Measurements from ENCODE around the gene TRIM2. TPM values are rescaled to one million over a fixed set of nuclear protein-coding genes. Genes with fewer than 3 reads are reported as not detected.

The TRIM2 gene
- total RNA-seq, 2 donors from 2014 or later, result 120 to 151 TPM

DNA sequence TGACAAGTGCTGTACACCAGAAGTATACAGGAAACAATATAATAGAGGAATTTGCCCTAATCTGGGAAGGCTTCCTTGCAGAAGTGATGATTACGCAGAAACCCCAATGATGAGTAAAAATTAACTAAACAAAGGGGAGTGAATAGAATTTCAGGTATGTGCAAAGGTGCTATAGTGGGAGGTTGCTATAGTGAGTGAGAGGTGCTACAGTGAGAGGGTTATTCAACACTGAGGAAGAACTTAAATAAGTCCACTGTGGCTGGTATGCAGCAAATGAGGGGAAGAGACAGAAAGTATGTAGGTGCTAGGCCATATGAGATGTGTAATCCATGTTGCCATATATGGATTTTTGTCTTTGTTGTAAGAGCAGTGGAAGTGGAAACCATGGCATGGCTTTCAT lies 69.5 kb downstream of the TRIM2 start:
- H3K4me3 ChIP-seq, result no peak overlapping the region
- intact Hi-C loops (cut with DNase I), result no loop called here
- no peaks in the 10 kb centered on the region for H3K4me1 ChIP-seq
- no peak overlapping the region for H3K27ac ChIP-seq
- H3K9ac ChIP-seq (ENCODE audit: low read depth in 2 of 2, low read length in 2 of 2), result no peak overlapping the region
- no peaks in the 10 kb centered on the region for H3K36me3 ChIP-seq
- H3K9me3 ChIP-seq, result no peaks in the 10 kb centered on the region
- TF ChIP-seq, protein P1, sequence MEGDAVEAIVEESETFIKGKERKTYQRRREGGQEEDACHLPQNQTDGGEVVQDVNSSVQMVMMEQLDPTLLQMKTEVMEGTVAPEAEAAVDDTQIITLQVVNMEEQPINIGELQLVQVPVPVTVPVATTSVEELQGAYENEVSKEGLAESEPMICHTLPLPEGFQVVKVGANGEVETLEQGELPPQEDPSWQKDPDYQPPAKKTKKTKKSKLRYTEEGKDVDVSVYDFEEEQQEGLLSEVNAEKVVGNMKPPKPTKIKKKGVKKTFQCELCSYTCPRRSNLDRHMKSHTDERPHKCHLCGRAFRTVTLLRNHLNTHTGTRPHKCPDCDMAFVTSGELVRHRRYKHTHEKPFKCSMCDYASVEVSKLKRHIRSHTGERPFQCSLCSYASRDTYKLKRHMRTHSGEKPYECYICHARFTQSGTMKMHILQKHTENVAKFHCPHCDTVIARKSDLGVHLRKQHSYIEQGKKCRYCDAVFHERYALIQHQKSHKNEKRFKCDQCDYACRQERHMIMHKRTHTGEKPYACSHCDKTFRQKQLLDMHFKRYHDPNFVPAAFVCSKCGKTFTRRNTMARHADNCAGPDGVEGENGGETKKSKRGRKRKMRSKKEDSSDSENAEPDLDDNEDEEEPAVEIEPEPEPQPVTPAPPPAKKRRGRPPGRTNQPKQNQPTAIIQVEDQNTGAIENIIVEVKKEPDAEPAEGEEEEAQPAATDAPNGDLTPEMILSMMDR (IDR thresholded peaks at IDR 0.05), result no peak
- no peak for DNase-seq
- no peaks in the 10 kb centered on the region for H3K27me3 ChIP-seq

DNA sequence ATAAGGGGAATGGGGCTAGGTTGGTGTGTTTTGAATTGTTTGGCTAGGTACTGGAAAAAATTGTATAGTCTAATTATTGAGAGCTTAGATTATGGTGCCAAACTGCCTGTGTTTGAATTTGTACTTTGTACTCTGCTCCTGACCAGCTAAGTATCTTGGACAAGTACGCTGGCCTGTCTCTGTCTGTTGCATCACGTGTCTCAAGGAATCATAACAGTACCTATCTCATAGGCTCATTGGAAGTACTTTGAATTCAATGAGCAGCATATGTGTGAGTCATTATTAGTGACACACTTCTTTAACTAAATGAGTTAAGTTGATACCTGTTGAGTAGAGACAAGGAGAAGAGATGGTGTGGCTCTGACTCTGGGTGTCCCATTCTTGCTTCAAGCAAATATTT lies 70.7 kb downstream of the TRIM2 start:
- TF ChIP-seq, protein P1 (IDR thresholded peaks at IDR 0.05), result no peak

DNA sequence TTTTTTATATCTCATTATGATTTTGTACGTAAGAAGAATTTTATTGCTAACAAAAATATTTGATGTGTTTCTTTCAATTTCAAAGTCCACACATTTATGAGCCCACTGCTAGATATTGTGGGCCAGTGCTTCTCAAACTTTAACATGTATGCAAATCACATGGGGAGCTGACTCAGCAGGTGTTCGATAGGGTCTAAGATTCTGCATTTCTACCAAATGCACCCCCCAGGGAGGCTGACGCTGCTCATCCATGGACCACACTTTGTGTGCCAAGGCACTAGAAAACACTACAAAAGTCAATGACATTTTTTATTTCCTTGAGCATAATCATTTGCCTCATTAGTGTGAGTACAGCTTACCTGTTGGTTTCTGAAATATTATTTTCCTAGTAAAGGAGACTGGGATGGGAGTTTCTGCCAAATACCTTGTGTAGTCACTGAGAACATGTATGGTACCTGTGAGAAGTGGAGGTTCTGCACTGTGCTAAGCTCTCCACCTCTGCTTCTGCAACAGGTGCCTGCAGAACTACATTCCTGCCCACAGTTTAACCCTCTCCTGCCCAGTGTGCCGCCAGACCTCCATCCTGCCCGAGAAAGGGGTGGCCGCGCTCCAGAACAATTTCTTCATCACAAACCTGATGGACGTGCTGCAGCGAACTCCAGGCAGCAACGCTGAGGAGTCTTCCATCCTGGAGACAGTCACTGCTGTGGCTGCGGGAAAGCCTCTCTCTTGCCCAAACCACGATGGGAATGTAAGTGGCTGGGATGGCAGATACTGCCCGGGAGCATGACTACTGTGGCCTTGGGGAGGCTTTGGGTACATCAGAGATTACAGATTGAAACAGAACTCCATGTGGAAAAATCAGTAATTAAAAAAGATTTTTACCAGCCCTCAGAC lies 71.4 kb downstream of the TRIM2 start:
- Histone ChIP-seq H3K9ac (ENCODE audit: low read depth in 2 of 2, low read length in 2 of 2) (no peak overlapping the region), H3K4me3 (no peak overlapping the region), H3K27ac (no peak overlapping the region), H3K36me3 (no peaks in the 10 kb centered on the region), H3K4me1 (no peaks in the 10 kb centered on the region), H3K27me3 (no peaks in the 10 kb centered on the region), H3K9me3 (no peaks in the 10 kb centered on the region)
- intact Hi-C loops (cut with DNase I), result no loop called here
- TF ChIP-seq, protein P1 (IDR thresholded peaks at IDR 0.05), result no peak
- DNase-seq, result no peak

More for the DNA sequence above, 70.7 kb downstream of the TRIM2 start:
- no peaks in the 10 kb centered on the region for H3K9me3 ChIP-seq
- intact Hi-C loops (cut with DNase I), result no loop called here
- no peak overlapping the region for H3K4me3 ChIP-seq
- DNase-seq, result no peak
- no peak overlapping the region for H3K9ac ChIP-seq (ENCODE audit: low read depth in 2 of 2, low read length in 2 of 2)
- no peak overlapping the region for H3K27ac ChIP-seq
- H3K27me3 ChIP-seq, result no peaks in the 10 kb centered on the region
- no peaks in the 10 kb centered on the region for H3K4me1 ChIP-seq
- no peaks in the 10 kb centered on the region for H3K36me3 ChIP-seq

DNA sequence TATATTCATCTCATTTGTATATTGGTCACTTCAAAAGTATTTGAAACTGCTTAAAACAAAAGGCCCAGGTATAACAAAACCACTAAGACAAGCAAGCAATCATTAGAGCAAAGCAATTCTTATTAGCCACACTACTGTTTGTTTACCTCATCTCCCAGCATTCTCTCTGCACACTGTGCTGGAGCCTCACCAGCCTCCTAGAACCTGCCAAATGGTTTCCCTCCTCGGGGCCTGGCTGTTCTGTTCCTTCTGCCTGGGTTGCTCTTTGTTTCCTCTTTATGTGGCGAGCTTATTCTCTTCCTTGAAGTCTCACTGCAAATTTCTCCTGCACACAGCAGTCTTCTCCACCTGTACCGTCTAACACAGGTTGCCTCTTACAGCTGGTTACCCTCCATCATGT lies 72.7 kb downstream of the TRIM2 start:
- Histone ChIP-seq H3K4me1 (no peaks in the 10 kb centered on the region), H3K4me3 (no peak overlapping the region), H3K27me3 (no peaks in the 10 kb centered on the region), H3K27ac (no peak overlapping the region), H3K9me3 (no peaks in the 10 kb centered on the region), H3K36me3 (no peaks in the 10 kb centered on the region), H3K9ac (ENCODE audit: low read depth in 2 of 2, low read length in 2 of 2) (no peak overlapping the region)
- no peak for DNase-seq
- intact Hi-C loops (cut with DNase I), result no loop called here
- TF ChIP-seq, protein P1 (IDR thresholded peaks at IDR 0.05), result no peak

DNA sequence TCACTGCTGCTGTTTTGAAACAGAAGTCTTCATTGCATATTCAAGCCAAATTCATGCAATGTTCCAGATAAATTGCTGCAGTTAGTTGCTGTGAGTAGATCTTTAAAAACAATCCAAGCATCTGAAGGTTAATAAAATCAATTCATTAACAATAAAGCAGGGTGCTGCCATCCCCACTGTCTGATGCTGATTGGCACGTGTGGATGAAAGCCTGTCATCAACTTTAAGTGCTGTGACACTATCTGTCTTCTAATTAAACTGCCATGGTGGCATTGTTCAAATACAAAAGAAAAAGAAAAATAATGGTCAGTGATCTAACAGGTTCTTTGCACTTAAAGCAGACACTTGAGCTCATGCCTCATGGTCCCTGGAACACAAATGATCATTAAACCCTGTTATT lies 77.2 kb downstream of the TRIM2 start:
- no peak overlapping the region for H3K9ac ChIP-seq (ENCODE audit: low read depth in 2 of 2, low read length in 2 of 2)
- no peak overlapping the region for H3K27ac ChIP-seq
- H3K4me1 ChIP-seq, result no peaks in the 10 kb centered on the region
- intact Hi-C loops (cut with DNase I), result no loop called here
- H3K9me3 ChIP-seq, result no peaks in the 10 kb centered on the region
- no peaks in the 10 kb centered on the region for H3K36me3 ChIP-seq
- TF ChIP-seq, protein P1 (IDR thresholded peaks at IDR 0.05), result no peak
- no peaks in the 10 kb centered on the region for H3K27me3 ChIP-seq
- H3K4me3 ChIP-seq, result no peak overlapping the region
- no peak for DNase-seq

Measured in colonic mucosa (tissue), 4 donors.